Heart right ventricle (tissue), 16 donors: ENCODE results near the gene DENND2D. TPM values are rescaled to one million over a fixed set of nuclear protein-coding genes. Genes with fewer than 3 reads are reported as not detected.

Experiments used
- ATAC-seq, 8 donors: fragments of 200-7000 bp; cut with Tn5 transposase; one replicate each; pipeline ENCODE4 v1.9.1; 2020; ENCODE audit warnings: mild to moderate bottlenecking in 8 of 8, moderate library complexity in 8 of 8, moderate number of reproducible peaks in 1 of 8
- DNase-seq, 2 donors: peaks; one replicate each; pipeline ENCODE4 v3.0.0-alpha.2; 2020
- H3K27ac ChIP-seq, 10 donors: fragments of 200-600 bp; sonication (generic) in 2 of 10; one replicate each; pipeline versions ENCODE4 v1.5.0 to v1.8.0; 2020 to 2022; ENCODE audit warnings: mild to moderate bottlenecking in 3 of 10
- H3K27me3 ChIP-seq, 7 donors: fragments of 200-600 bp; one replicate each; pipeline ENCODE4 v1.8.0; 2021 to 2022; ENCODE audit warnings: mild to moderate bottlenecking in 2 of 7
- H3K36me3 ChIP-seq, 9 donors: fragments of 200-600 bp; sonication (generic) in 1 of 9; one replicate each; pipeline versions ENCODE4 v1.5.0 to v1.8.0; 2020 to 2022; ENCODE audit warnings: mild to moderate bottlenecking in 2 of 9
- H3K4me1 ChIP-seq, 9 donors: fragments of 200-600 bp; sonication (generic) in 1 of 9; one replicate each; pipeline versions ENCODE4 v1.5.0 to v1.8.0; 2020 to 2022; ENCODE audit warnings: mild to moderate bottlenecking in 4 of 9
- H3K4me3 ChIP-seq, 10 donors: fragments of 200-600 bp; sonication (generic) in 2 of 10; one replicate each; pipeline versions ENCODE4 v1.5.0 to v1.8.0; 2020 to 2022; ENCODE audit warnings: mild to moderate bottlenecking in 7 of 10, moderate library complexity in 2 of 10
- H3K9me3 ChIP-seq, 11 donors: fragments of 200-600 bp in 10 of 11; sonication (generic) in 2 of 11; one replicate each; pipeline versions ENCODE4 v1.5.0 to v1.8.0; 2013 to 2022; ENCODE audit warnings: mild to moderate bottlenecking in 2 of 11, control low read depth in 1 of 11, moderate library complexity in 1 of 11
- CTCF ChIP-seq, 9 donors: fragments of 200-600 bp; sonication (generic) in 2 of 9; IDR thresholded peaks; one replicate each; pipeline versions ENCODE4 v1.5.0 to v1.8.0; 2021 to 2022; ENCODE audit warnings: antibody characterized with exemption in 9 of 9, mild to moderate bottlenecking in 5 of 9, moderate library complexity in 1 of 9
- whole genome bisulfite sequencing, 2 donors: extraction: QIAGEN DNeasy Blood & Tissue Kit; methylation state at CpG; one replicate each; pipeline ENCODE4 v1.1.7; 2013; ENCODE audit warnings: inconsistent platforms in 1 of 2; 5-methylcytosine and 5-hydroxymethylcytosine counted together
- intact Hi-C, 10 donors: fragments of 100-400 bp; cut with DNase I; formaldehyde crosslinking; loops; one replicate each; pipeline versions ENCODE4 v1.11.1 to v1.14.2; 2022
- polyA plus RNA-seq, 2 donors: library from polyadenylated mRNA; stranded (reverse); fragments of 200-250 nt; gene quantifications; one replicate each; pipeline ENCODE4 v1.2.3, GENCODE V29; 2013
- total RNA-seq, 10 donors: library from RNA; stranded (reverse); fragmentation: NEBNext Ultra II Directional in 3 of 10; extraction: Animal tissue kit (Norgen Biotek cat#: 25700) in 3 of 10; gene quantifications; one replicate each; pipeline versions ENCODE4 v1.2.1 to v1.2.4, GENCODE V29; 2021 to 2023
- donor health status: Arrhythmogenic right ventricular cardiomyopathy.
- donor health status: ischemic (EF 13 %, LVEDD 7.1; RV severe dilation, severe dysfunction).
- donor health status: healthy with polysubstance abuse.
- donor health status: DM: no; HTN: yes; CAD: no.
- donor health status: DM: no; HTN: no; CAD: no.
- donor health status: ischemic (EF 25% LVEDD 6.9; RV normal size, moderate dysfunction).
- donor health status: ischemic (EF 25% LVEDD 5.7; RV mildly dilated, moderate dysfunction).
- donor health status: healthy.
- donor health status: DM: yes; HTN: yes; CAD: no.
- donor health status: Ischemic cardiomyopathy.
- donor health status: ischemic (EF 35%, LVEDD 5.7; RV mildly dilated, moderate dysfunction).
- donor health status: nonischemic (EF 11% LVEDD 7.7; RV severe dilation, severe dysfunction).
- donor health status: DM: yes; HTN: yes; CAD: no.
- donor health status: PGD.
- donor health status: ischemic (EF 29% LVEDD 5.4; RV normal size, mild dysfunction).
- donor health status: nonischemic (EF 23%, LVEDD 6.1; RV moderate dilation, normal function).

The DENND2D gene
- total and polyA plus RNA-seq, 12 donors = 0.46 to 11.9 (median 1.0) TPM

- Histone ChIP-seq H3K9me3 (no peaks in the 10 kb centered on the region), H3K27me3 (peaks cover 0 to 13% (median under 1%) of the 10 kb centered on the region in 7 donors), H3K27ac (peak overlapping the region in 1 of 10 donors; percentile 81), H3K36me3 (no peaks in the 10 kb centered on the region), H3K4me3 (no peak overlapping the region), H3K4me1 (peaks cover 0 to 60% (median 0%) of the 10 kb centered on the region in 9 donors)
- ATAC-seq = no peak
- TF ChIP-seq CTCF (IDR thresholded peaks at IDR 0.05) = no peak
- WGBS, 2 donors = 84 to 87% methylated on average over 6 of the region's 6 CpGs
- no peak for DNase-seq
- intact Hi-C loops = no loop called here
Measured at GRCh38 chr1:111214074-111214801, 13.8 kb upstream of the DENND2D start.

- Histone ChIP-seq H3K36me3 (no peaks in the 10 kb centered on the region), H3K4me3 (no peak overlapping the region), H3K9me3 (no peaks in the 10 kb centered on the region), H3K27me3 (peaks cover 0 to 16% (median 3%) of the 10 kb centered on the region in 7 donors), H3K4me1 (peaks cover 0 to 55% (median 0%) of the 10 kb centered on the region in 9 donors), H3K27ac (peak overlapping the region in 1 of 10 donors; percentile 14)
- intact Hi-C loops = no loop called here
- DNase-seq (no peak), ATAC-seq (no peak)
- 89 to 90% methylated on average over 6 of the region's 6 CpGs for WGBS, 2 donors
- no peak for TF ChIP-seq CTCF (IDR thresholded peaks at IDR 0.05)
Measured at GRCh38 chr1:111213412-111213811, 13.0 kb upstream of the DENND2D start.

- peak overlapping the region in 1 of 10 donors; percentile 14 for H3K27ac ChIP-seq
- H3K27me3 ChIP-seq = peaks cover 0 to 16% (median 3%) of the 10 kb centered on the region in 7 donors
- intact Hi-C loops = no loop called here
- no peaks in the 10 kb centered on the region for H3K9me3 ChIP-seq
- H3K4me3 ChIP-seq = no peak overlapping the region
- WGBS, 2 donors = 80% methylated on average over 5 of the region's 5 CpGs
- no peak for TF ChIP-seq CTCF (IDR thresholded peaks at IDR 0.05)
- peaks cover 0 to 50% (median 0%) of the 10 kb centered on the region in 9 donors for H3K4me1 ChIP-seq
- DNase-seq = no peak
- no peak for ATAC-seq
- no peaks in the 10 kb centered on the region for H3K36me3 ChIP-seq
Measured at GRCh38 chr1:111212634-111213335, 12.3 kb upstream of the DENND2D start.

GRCh38 chr1:111211921-111212320 is 11.5 kb upstream of the DENND2D start:
- intact Hi-C loops = no loop called here
- H3K27me3 ChIP-seq = peaks cover 0 to 16% (median 5%) of the 10 kb centered on the region in 7 donors
- H3K4me1 ChIP-seq = peaks cover 0 to 42% (median 0%) of the 10 kb centered on the region in 9 donors
- ATAC-seq (no peak), DNase-seq (no peak)
- no peak overlapping the region for H3K4me3 ChIP-seq
- no peak for TF ChIP-seq CTCF (IDR thresholded peaks at IDR 0.05)
- H3K36me3 ChIP-seq = no peaks in the 10 kb centered on the region
- WGBS, 2 donors = 90 to 98% methylated on average over 1 of the region's 1 CpG
- no peak overlapping the region for H3K27ac ChIP-seq
- no peaks in the 10 kb centered on the region for H3K9me3 ChIP-seq
